HFF-Myc (cell line): ENCODE data around the gene CRADD.
"Not testable (repeated sequence)": the region's sequence is repeated elsewhere in the genome, so short reads cannot be mapped to it uniquely, and the experiment has no call there.

Experiments used
- DNase-seq: peaks from one replicate; pipeline ENCODE4 v3.0.0-alpha.2; 2011; ENCODE audit warnings: low read depth; ENCODE audit errors: extremely low read depth
- H3K4me3 ChIP-seq: replicated peaks from 2 replicates; pipeline ENCODE4 v1.5.1; 2011; ENCODE audit warnings: low read depth, mild to moderate bottlenecking, control low read depth, low read length
- TF ChIP-seq, protein P1 (sequence below): IDR thresholded peaks from 2 replicates; pipeline ENCODE4 v1.5.1; 2012; ENCODE audit warnings: mild to moderate bottlenecking, low read depth, low read length, control low read depth; ENCODE audit errors: missing control alignments

CRADD gene

DNA sequence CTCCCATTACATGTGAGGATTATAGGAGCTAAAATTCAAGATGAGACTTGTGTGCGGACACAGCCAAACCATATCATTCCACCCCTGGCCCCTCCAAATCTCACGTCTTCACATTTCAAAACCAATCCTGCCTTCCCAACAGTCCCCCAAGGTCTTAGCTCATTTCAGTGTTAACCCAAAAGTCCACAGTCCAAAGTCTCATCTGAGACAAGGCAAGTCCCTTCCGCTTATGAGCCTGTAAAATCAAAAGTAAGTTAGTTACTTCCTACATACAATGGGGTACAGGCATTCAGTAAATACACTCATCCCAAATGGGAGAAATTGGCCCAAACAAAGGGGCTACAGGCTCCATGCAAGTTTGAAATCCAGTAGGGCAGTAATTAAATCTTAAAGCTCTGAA, 76.1 kb downstream of the CRADD start:
- DNase-seq = no peak
- no peak overlapping the region for H3K4me3 ChIP-seq
- TF ChIP-seq, protein P1, sequence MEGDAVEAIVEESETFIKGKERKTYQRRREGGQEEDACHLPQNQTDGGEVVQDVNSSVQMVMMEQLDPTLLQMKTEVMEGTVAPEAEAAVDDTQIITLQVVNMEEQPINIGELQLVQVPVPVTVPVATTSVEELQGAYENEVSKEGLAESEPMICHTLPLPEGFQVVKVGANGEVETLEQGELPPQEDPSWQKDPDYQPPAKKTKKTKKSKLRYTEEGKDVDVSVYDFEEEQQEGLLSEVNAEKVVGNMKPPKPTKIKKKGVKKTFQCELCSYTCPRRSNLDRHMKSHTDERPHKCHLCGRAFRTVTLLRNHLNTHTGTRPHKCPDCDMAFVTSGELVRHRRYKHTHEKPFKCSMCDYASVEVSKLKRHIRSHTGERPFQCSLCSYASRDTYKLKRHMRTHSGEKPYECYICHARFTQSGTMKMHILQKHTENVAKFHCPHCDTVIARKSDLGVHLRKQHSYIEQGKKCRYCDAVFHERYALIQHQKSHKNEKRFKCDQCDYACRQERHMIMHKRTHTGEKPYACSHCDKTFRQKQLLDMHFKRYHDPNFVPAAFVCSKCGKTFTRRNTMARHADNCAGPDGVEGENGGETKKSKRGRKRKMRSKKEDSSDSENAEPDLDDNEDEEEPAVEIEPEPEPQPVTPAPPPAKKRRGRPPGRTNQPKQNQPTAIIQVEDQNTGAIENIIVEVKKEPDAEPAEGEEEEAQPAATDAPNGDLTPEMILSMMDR = no peak

DNA sequence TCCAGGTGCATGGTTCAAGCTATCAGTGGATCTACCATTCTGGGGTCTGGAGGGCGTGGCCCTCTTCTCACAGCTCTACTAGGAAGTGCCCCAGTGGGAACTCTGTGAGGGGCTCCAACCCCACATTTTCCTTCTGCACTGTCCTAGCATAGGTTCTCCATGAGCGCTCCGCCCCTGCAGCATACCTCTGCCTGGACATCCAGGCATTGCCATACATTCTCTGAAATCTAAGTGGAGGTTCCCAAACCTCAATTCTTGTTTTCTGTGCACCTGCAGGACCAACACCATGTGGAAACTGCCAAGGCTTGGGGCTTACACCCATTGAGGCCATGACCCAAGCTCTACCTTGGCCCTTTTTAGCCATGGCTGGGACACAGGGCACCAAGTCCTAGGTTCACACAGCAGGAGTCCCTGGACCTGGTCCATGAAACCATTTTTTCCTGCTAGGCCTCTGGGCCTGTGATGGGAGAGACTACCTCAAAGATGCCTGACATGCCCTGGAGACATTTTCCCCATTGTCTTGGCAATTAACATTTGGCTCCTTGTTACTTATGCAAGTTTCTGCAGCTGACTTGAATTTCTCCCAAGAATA, 76.8 kb downstream of the CRADD start:
- TF ChIP-seq, protein P1 = no peak
- H3K4me3 ChIP-seq = no peak overlapping the region
- DNase-seq = no peak

DNA sequence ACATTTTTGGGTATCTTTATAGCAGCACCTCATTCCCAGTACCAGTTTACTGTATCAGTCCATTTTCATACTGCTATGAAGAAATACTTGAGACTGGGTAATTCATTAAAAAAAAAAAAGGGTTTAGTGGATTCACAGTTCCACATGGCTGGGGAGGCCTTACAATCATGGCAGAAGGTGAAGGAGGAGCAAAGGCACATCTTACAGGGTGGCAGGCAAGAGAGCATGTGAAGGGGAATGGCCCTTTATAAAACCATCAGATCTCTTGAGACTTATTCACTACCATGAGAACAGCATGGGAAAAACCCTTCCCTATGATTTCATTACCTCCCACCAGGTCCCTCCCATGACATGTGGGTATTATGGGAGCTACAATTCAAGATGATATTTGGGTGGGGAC, 77.7 kb downstream of the CRADD start:
- H3K4me3 ChIP-seq, DNase-seq: not testable (repeated sequence)

DNA sequence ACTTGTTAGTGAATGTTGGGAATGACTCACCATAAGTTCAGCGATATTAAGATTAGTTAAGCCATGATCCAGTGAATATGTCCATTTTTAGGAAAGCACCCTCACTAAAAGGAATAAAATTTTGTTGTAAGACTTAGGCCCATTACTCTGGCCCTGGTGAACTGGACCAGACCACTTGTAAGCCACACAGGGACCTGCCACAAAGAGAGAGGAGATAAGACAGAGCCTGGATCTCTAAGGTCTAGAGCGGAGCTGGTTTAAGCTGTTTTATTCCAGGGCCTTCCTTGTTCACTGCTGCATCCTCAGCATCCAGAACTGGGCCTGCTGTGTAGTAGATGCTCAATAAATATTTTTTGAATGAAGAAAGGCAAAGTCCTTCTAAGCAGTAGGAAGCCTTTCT, 79.1 kb downstream of the CRADD start:
- H3K4me3 ChIP-seq = no peak overlapping the region
- no peak for DNase-seq
- TF ChIP-seq, protein P1 = no peak

DNA sequence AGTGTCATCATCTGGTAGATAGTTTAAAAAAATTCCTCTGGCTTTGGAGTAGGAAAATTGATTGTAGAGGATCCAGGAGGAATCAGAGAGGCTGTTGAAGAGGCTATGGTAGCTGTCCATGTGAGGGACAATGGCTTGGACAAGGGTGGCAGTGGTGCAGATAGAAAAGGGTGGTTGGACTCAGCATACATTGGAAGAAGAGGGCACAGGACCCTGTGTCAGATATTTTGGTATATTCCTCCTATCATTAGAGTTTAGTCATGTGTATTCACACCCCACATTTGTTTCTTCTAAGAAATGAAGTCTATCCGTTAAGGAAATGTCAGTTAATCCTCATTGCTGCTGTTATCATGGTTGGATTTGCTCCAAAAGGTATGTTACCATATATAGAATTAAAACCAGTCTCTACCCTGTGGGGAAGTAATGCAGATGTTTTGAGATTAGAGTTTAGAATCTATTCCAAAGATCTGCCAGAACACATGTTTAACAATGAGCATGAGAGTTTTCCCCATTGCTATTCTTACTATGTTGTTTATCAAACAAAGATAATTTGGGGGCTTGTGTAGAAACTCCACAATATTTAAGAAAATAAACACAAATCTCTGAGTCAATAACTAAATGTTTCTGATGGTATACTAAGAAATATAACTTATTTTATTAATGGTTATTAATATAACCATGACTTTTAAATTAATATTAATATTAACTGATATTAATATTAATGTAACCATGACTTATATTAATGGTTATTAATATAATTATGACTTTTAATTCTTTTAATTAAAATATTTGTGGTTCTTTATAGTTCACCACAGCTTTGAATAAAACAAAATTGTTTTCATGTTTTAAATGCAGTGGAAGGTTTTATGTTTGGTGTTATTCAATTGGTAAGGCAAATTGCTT, 80.9 kb downstream of the CRADD start:
- TF ChIP-seq, protein P1 = no peak
- DNase-seq = no peak
- no peak overlapping the region for H3K4me3 ChIP-seq

DNA sequence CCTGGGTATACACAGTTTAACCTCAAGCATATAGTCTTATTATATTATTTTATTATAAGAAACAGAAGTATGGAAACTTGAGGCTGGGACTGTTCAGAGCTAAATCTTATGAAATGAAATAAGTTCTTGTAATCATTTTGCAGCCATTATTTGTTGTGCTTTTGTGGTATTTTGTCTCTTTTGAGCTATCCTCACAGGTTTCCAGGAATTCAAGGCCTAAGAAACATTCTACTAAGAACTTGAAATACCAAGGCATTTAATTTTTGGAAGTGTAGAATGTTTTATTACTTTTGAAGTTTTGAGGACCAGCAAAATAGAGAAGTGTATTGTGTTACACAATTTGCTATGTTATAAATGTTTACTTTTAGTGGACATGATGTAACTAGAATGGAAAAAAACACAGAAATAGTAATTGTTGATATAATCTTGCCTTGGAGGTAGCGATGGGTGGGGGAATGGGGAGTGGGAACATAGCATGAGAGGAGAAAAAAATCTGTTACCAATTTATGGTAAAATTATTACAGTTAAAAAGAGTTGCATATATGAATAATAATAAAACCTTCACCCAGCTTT, 81.7 kb downstream of the CRADD start:
- H3K4me3 ChIP-seq = no peak overlapping the region
- TF ChIP-seq, protein P1 = no peak
- no peak for DNase-seq

DNA sequence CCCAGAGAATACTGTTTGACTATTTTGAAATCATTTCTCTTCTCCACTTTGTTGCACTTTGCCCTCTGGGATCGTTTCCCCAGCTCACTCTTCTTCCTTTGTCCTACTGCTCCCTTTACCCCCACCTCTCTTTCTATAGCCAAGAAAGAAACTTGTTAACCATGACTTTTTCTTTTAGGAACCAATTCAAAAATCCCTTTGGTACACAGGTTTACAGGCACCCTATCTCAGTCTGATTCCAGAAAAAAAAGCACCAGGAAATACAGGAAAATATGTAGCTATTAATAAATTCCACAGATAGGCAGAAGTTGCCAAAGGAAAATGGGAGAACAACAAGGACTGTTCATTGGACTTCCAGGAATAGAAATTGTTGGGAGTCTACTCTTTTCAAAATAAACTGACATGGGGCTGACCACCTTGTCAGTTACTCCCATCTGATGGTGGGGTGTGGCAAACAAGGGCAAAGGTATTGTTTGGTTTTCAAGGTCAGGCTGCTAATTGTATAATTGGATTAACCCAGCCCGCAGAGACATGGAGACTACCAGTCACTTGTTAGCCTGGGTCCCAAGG, 82.4 kb downstream of the CRADD start:
- TF ChIP-seq, protein P1 = no peak
- no peak overlapping the region for H3K4me3 ChIP-seq
- no peak for DNase-seq
